Activated naive CD8-positive, alpha-beta T cell treated with anti-CD3 and anti-CD28 coated beads, Interleukin-2, amount 50 U/mL, for 16 hours (primary cell): ENCODE results near the gene SOWAHB.

ENCODE experiments used
- DNase-seq: peaks from one replicate; pipeline ENCODE4 v3.0.0-alpha.2; 2020; ENCODE audit warnings: low read depth, low spot score

Gene SOWAHB

GRCh38 chr4:76851375-76851774 lies 46.6 kb downstream of the SOWAHB start:
- DNase-seq: no peak

DNA sequence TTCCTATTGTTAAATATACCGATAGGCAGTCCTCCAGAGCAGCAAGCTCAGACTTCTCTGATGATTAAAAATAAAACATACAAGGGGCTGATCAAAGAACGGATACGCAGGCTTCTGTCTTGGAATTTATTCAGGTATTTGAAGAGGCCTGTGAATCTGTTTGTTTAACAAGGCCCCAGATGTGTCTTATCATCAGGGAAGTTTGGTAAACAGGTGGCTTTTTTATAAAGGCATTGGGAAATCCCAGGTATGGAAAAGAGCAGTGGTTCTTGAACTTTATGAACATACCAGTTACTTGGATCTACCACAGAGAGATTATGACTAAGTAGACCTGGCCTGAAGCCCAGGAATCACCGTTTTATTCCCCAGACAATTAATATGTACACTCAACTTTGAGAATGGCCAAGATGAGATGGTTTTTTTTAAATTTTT lies 47.9 kb downstream of the SOWAHB start:
- DNase-seq: no peak
